ENCODE data around the gene NXPE1.

- TF ChIP-seq CTCF (IDR thresholded peaks at IDR 0.05; ENCODE audit: insufficient read depth, low read depth, low read length), result no peak
- TF ChIP-seq EZH2 (IDR thresholded peaks at IDR 0.05; ENCODE audit: insufficient read depth, low read length), result no peak
These were observed 48.1 kb downstream of the NXPE1 start for GRCh38 chr11:114511538-114511937.

All from astrocyte (in vitro differentiated cells and primary cell).